Nasal cavity respiratory epithelium epithelial cell of viscerocranial mucosa (primary cell): ENCODE results near the gene SCGB1A1. TPM values are rescaled to one million over a fixed set of nuclear protein-coding genes. Genes with fewer than 3 reads are reported as not detected.

Experiments
- total RNA-seq: library from RNA; depleted of rRNA; stranded (reverse); fragments of >200 nt; gene quantifications from 2 replicates; pipeline ENCODE4 v1.2.3, GENCODE V29; 2014

SCGB1A1 gene, protein sequence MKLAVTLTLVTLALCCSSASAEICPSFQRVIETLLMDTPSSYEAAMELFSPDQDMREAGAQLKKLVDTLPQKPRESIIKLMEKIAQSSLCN
- total RNA-seq: not detected in 2 replicates

DNA sequence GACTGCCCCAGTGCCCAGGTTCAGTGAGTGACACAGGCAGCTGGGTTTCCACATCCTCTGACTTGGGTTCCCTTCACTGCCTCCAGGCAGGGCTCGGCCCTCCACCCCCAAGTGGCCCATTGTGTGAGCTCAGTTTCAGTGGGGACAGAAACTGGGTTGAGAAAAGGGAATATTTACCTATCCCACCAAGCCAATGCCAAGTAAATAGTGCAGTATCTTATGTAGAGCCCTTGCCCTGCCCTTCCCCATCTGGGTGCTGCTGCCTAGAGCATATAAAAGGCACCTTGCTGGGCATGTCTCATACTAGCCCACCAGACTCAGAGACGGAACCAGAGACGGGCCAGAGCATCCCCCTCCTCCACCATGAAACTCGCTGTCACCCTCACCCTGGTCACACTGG lies at the start of gene SCGB1A1:
TSS of gene SCGB1A1 (plus strand) at position 301 of the 400 bp plus-strand sequence. CDS start at position 364, 63 bp downstream.

Other genes starting within 250 kb of the SCGB1A1 start
- gene SCGB1D1, start 228.8 kb upstream of the SCGB1A1 start, total RNA-seq: not detected in 2 replicates
- not detected in 2 replicates for gene SCGB2A1, start 210.4 kb upstream of the SCGB1A1 start, total RNA-seq
- not detected in 2 replicates for gene SCGB1D2, start 176.8 kb upstream of the SCGB1A1 start, total RNA-seq
- not detected in 2 replicates for gene SCGB2A2, start 148.9 kb upstream of the SCGB1A1 start, total RNA-seq
- not detected in 2 replicates for gene SCGB1D4, start 120.0 kb upstream of the SCGB1A1 start, total RNA-seq
- gene ASRGL1, start 81.6 kb upstream of the SCGB1A1 start, total RNA-seq: 0.14 and 0.34 TPM in 2 replicates
- 265 and 856 TPM in 2 replicates for gene AHNAK, start 127.8 kb downstream of the SCGB1A1 start, total RNA-seq
- gene EEF1G, start 154.9 kb downstream of the SCGB1A1 start, total RNA-seq: 1,482 and 1,970 TPM in 2 replicates
- 9.1 and 11.3 TPM in 2 replicates for gene TUT1, start 172.5 kb downstream of the SCGB1A1 start, total RNA-seq
- gene MTA2, start 182.8 kb downstream of the SCGB1A1 start, total RNA-seq: 183 and 215 TPM in 2 replicates
- gene EML3, start 193.7 kb downstream of the SCGB1A1 start, total RNA-seq: 7.9 and 16.2 TPM in 2 replicates
- 1.7 and 1.9 TPM in 2 replicates for gene ROM1, start 194.2 kb downstream of the SCGB1A1 start, total RNA-seq
- 24.9 and 33.7 TPM in 2 replicates for gene B3GAT3, start 203.0 kb downstream of the SCGB1A1 start, total RNA-seq
- gene GANAB, start 227.6 kb downstream of the SCGB1A1 start, total RNA-seq: 195 and 220 TPM in 2 replicates
- gene INTS5, start 234.3 kb downstream of the SCGB1A1 start, total RNA-seq: 23.6 and 29.2 TPM in 2 replicates
- 21.0 and 61.2 TPM in 2 replicates for gene C11orf98, start 246.2 kb downstream of the SCGB1A1 start, total RNA-seq
- gene CSKMT, start 246.3 kb downstream of the SCGB1A1 start, total RNA-seq: 5.1 and 14.0 TPM in 2 replicates